Mucosa of rectum (tissue), 2 donors: ENCODE results near the gene HIPK4.

Source experiments
- H3K27ac ChIP-seq, 2 donors: one replicate each; pipeline ENCODE4 v1.7.0; 2013; ENCODE audit warnings: inconsistent platforms in 2 of 2, low read depth in 2 of 2, low read length in 2 of 2
- H3K27me3 ChIP-seq, 2 donors: one replicate each; pipeline ENCODE4 v1.7.0; 2013; ENCODE audit warnings: low read length in 2 of 2; ENCODE audit not compliant: control insufficient read depth in 2 of 2, insufficient read depth in 2 of 2
- H3K36me3 ChIP-seq, 2 donors: one replicate each; pipeline ENCODE4 v1.7.0; 2013; ENCODE audit warnings: low read length in 2 of 2; ENCODE audit not compliant: control insufficient read depth in 2 of 2, insufficient read depth in 2 of 2
- H3K4me1 ChIP-seq, 2 donors: one replicate each; pipeline ENCODE4 v1.7.0; 2013; ENCODE audit warnings: low read length in 2 of 2, mild to moderate bottlenecking in 1 of 2; ENCODE audit not compliant: control insufficient read depth in 2 of 2, insufficient read depth in 2 of 2
- H3K4me3 ChIP-seq, 2 donors: one replicate each; pipeline ENCODE4 v1.7.0; 2013; ENCODE audit warnings: low read length in 2 of 2
- H3K9ac ChIP-seq, 2 donors: one replicate each; pipeline ENCODE4 v1.7.0; 2013; ENCODE audit warnings: low read length in 2 of 2, low read depth in 1 of 2, mild to moderate bottlenecking in 1 of 2
- H3K9me3 ChIP-seq, 2 donors: one replicate each; pipeline ENCODE4 v1.7.0; 2013; ENCODE audit warnings: low read length in 2 of 2; ENCODE audit not compliant: control insufficient read depth in 2 of 2
- donor health status: healthy.
- donor health status: Normal muscosa, but diverticular disease.

HIPK4 gene

GRCh38 chr19:40366697-40367561 lies 23.1 kb downstream of the HIPK4 start:
- H3K27ac ChIP-seq, result no peak overlapping the region
- no peaks in the 10 kb centered on the region for H3K4me1 ChIP-seq
- H3K36me3 ChIP-seq, result peaks cover 22 to 26% of the 10 kb centered on the region in 2 donors
- no peak overlapping the region for H3K9ac ChIP-seq
- H3K4me3 ChIP-seq, result no peak overlapping the region
- no peaks in the 10 kb centered on the region for H3K9me3 ChIP-seq
- no peaks in the 10 kb centered on the region for H3K27me3 ChIP-seq

GRCh38 chr19:40365613-40366401 lies 24.2 kb downstream of the HIPK4 start:
- Histone ChIP-seq H3K36me3 (peaks cover 15 to 16% of the 10 kb centered on the region in 2 donors), H3K4me3 (peak overlapping the region; percentile 2 to 16), H3K27ac (no peak overlapping the region), H3K27me3 (no peaks in the 10 kb centered on the region), H3K9me3 (no peaks in the 10 kb centered on the region), H3K4me1 (no peaks in the 10 kb centered on the region), H3K9ac (peak overlapping the region in 1 of 2 donors; percentile 38)

- no peak overlapping the region for H3K27ac ChIP-seq
- H3K9ac ChIP-seq, result no peak overlapping the region
- no peaks in the 10 kb centered on the region for H3K9me3 ChIP-seq
- no peak overlapping the region for H3K4me3 ChIP-seq
- H3K36me3 ChIP-seq, result peaks cover 11% of the 10 kb centered on the region in 2 donors
- no peaks in the 10 kb centered on the region for H3K4me1 ChIP-seq
- H3K27me3 ChIP-seq, result no peaks in the 10 kb centered on the region
Measured at GRCh38 chr19:40365010-40365409, 25.0 kb downstream of the HIPK4 start.

GRCh38 chr19:40363069-40363468 lies 26.9 kb downstream of the HIPK4 start:
- Histone ChIP-seq H3K27ac (no peak overlapping the region), H3K36me3 (peaks cover 7 to 8% of the 10 kb centered on the region in 2 donors), H3K9me3 (no peaks in the 10 kb centered on the region), H3K9ac (no peak overlapping the region), H3K27me3 (no peaks in the 10 kb centered on the region), H3K4me1 (no peaks in the 10 kb centered on the region), H3K4me3 (no peak overlapping the region)

- H3K4me1 ChIP-seq, result no peaks in the 10 kb centered on the region
- no peak overlapping the region for H3K4me3 ChIP-seq
- H3K9me3 ChIP-seq, result no peaks in the 10 kb centered on the region
- no peaks in the 10 kb centered on the region for H3K27me3 ChIP-seq
- H3K36me3 ChIP-seq, result peaks cover 3 to 7% of the 10 kb centered on the region in 2 donors
- no peak overlapping the region for H3K27ac ChIP-seq
- no peak overlapping the region for H3K9ac ChIP-seq
Measured at GRCh38 chr19:40362160-40362559, 27.8 kb downstream of the HIPK4 start.

- H3K9ac ChIP-seq, result no peak overlapping the region
- H3K9me3 ChIP-seq, result no peaks in the 10 kb centered on the region
- H3K27me3 ChIP-seq, result no peaks in the 10 kb centered on the region
- no peak overlapping the region for H3K27ac ChIP-seq
- no peaks in the 10 kb centered on the region for H3K36me3 ChIP-seq
- H3K4me1 ChIP-seq, result peaks cover 0 to 2% of the 10 kb centered on the region in 2 donors
- no peak overlapping the region for H3K4me3 ChIP-seq
Measured at GRCh38 chr19:40360708-40361241, 29.2 kb downstream of the HIPK4 start.

GRCh38 chr19:40360020-40360707 lies 29.8 kb downstream of the HIPK4 start:
- Histone ChIP-seq H3K27ac (no peak overlapping the region), H3K9ac (no peak overlapping the region), H3K36me3 (no peaks in the 10 kb centered on the region), H3K27me3 (no peaks in the 10 kb centered on the region), H3K4me1 (peaks cover 0 to 2% of the 10 kb centered on the region in 2 donors), H3K9me3 (no peaks in the 10 kb centered on the region), H3K4me3 (no peak overlapping the region)

- Histone ChIP-seq H3K4me3 (no peak overlapping the region), H3K9me3 (no peaks in the 10 kb centered on the region), H3K27ac (no peak overlapping the region), H3K9ac (no peak overlapping the region), H3K36me3 (no peaks in the 10 kb centered on the region), H3K4me1 (peaks cover 0 to 2% of the 10 kb centered on the region in 2 donors), H3K27me3 (no peaks in the 10 kb centered on the region)
Measured at GRCh38 chr19:40358773-40359172, 31.2 kb downstream of the HIPK4 start.

- Histone ChIP-seq H3K27me3 (no peaks in the 10 kb centered on the region), H3K9ac (no peak overlapping the region), H3K4me3 (no peak overlapping the region), H3K27ac (no peak overlapping the region), H3K36me3 (no peaks in the 10 kb centered on the region), H3K4me1 (peaks cover 0 to 2% of the 10 kb centered on the region in 2 donors), H3K9me3 (no peaks in the 10 kb centered on the region)
Measured at GRCh38 chr19:40357640-40358039, 32.3 kb downstream of the HIPK4 start.
